Right renal cortex interstitium (tissue), 3 donors: ENCODE measurements around the gene DBX2. TPM values are rescaled to one million over a fixed set of nuclear protein-coding genes. Genes with fewer than 3 reads are reported as not detected.
"Not testable (repeated sequence)": the region's sequence is repeated elsewhere in the genome, so short reads cannot be mapped to it uniquely, and the experiment has no call there.

Source experiments
- DNase-seq, 3 donors: peaks; one replicate each; pipeline ENCODE4 v3.0.0-alpha.2; 2013; ENCODE audit warnings: low read depth in 3 of 3, low spot score in 2 of 3
- polyA plus RNA-seq, 3 donors: library from polyadenylated mRNA; unstranded; fragments of 120-200 nt; gene quantifications; one replicate each; pipeline ENCODE4 v1.2.1, GENCODE V29; 2013; ENCODE audit not compliant: insufficient read length in 3 of 3

The DBX2 gene
- polyA plus RNA-seq = under 1 TPM; 0.08 to 0.11 (median 0.08) TPM

DNA sequence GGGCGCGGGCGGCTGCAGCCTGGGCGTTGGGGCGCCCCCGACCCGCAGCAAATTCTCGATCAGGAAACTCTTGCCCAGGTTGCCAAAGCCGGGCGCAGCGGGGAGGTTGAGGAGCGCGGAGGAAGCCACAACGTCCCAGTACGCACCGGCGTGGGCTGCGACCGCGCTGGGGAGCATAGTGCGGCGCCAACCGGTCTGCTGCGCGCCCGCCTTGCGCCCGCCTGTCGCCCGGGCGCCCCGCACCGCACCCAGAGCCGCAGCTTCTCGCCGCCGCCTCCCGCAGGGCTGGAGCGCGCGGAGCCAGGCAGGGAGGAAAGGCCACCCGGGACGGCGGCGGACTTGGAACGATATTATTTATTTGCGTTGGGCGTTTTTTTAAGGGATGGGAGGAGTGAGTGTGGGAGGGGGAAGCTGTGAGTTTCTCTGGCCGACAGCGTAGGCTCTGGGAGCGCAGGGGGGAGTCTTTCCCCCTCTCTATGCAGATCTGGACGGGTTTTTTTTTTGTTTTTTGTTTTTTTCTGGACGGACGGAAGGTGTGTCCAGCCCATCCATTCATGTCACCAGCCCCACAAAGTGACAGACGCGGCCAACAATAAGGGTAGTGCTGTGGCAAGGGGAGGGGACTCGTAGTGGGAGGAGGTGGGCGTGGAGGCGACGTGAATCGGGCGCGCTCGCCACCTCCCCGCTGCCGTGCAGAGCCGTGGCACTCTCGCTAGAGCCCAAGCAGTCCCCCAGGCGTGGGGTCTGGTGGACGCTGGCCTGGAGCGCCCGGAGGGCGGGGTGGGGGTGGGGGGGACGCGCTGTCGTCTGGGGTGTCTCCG, at the start of gene DBX2:
TSS of gene DBX2 (minus strand) at position 349 of the 821 bp plus-strand sequence. CDS start at position 177, 172 bp downstream.
- no peak for DNase-seq

DNA sequence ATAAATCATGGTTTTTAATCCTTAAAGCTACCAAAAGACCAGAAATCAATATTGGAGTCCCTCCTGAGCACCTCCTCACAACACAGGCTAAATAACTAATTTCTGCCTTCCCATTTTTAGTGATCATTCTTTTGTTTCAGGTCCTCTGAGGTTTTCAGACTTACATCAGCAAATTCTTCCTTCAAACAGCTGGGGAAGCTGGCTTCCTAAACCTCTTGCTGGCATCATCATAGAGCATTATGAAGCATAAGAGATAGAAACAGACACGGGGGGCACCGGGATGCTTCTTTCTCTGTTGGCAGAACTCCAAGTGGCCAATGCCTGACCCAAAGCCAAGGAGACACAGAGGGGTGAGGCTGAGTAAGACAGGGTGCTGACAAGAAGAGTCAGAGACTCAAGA, 47.9 kb upstream of the DBX2 start:
- no peak for DNase-seq

DNA sequence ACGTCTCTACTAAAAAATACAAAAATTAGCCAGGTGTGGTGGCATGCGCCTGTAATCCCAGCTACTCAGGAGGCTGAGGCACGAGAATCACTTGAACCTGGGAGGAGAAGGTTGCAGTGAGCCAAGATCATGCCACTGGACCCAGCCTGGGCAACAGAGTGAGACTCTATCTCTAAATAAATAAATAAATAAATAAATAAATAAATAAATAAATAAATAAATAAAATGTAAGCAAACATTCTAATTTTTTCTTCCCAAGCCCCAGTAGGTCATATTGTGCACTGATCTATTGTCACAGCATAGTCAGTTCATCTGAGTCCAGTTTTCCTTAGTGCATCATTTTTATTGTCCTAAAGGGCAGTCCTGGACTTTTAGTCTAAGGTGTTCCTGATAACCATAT, 44.5 kb upstream of the DBX2 start:
- not testable (repeated sequence) for DNase-seq

DNA sequence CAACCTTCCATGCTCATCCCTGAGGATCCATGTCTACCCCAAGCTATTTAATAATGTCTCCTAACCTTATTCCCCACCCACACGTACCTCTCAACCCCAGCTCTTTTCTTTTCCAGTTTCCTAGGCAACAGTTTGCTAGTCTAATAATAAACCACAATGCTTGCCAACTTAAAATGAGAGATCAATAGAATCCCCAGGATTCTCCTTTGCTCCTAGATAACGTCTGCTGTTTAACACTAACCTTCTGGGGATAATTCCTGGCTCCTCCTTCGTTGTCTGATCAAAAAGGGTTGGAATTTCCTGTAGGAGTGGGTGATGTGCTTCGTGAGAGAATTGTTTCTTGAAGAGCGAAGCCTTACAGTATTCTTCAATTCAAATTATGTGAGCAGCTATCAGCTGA, 42.2 kb upstream of the DBX2 start:
- no peak for DNase-seq

DNA sequence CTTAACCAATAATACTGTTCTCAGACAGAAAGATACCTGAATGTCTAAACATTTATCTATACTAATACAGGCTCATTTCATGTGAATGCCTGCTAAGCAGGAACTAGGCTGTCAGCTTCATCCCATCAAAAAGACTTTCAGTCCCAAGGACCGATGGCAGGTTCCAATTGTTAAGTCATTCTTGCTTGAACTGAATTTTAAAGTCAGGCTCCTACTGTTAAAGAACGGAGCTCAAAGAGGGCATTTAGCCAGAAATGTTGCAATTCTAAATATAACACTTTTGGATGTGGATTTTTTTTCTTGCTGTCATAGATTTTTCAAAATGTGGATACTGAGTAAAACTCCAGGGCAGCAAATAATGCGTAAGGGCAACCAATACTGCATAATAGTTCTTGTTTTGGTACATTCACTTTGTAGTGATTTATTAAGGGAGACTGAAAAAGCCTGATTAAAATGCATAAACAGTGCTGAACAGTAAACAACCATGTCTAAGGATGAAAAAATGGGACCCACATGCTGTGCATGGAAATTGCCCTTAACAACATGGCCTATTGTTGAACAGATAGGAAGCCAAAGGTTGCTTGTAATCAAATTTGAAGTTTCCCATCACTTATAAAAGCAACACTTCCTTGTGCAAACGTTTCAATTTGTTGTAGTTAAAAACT, 38.6 kb upstream of the DBX2 start:
- DNase-seq = no peak

DNA sequence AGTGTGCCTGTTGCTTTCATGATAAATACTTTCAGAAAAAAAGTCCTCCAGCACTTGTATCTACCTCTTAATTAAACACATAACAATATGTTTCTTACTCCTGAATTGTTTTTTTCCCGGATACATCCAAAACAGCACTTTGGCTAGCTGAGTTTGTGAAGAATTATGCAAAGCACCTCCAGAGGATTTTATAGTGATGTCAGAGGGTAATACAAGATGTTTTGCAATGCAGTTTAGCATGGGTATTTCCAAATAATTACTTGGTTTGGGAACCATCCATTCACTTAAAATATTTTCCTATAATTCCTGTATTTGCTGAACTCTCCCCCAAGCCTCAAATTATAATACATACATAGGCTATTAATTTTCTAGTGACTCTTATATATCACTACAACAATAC, 37.7 kb upstream of the DBX2 start:
- no peak for DNase-seq

DNA sequence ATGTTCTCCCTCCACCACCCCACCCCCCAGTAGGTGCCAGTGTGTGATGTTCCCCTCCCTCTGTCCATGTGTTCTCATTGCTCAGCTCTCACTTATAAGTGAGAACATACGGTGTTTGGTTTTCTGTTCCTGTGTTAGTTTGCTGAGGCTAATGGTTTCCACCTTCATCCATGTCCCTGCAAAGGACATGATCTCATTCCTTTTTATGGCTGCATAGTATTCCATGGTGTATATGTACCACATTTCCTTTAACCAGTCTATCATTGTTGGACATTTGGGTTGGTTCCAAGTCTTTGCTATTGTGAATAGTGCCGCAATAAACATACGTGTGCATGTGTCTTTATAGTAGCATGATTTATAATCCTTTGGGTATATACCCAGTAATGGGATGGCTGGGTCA, 33.3 kb upstream of the DBX2 start:
- DNase-seq = not testable (repeated sequence)

DNA sequence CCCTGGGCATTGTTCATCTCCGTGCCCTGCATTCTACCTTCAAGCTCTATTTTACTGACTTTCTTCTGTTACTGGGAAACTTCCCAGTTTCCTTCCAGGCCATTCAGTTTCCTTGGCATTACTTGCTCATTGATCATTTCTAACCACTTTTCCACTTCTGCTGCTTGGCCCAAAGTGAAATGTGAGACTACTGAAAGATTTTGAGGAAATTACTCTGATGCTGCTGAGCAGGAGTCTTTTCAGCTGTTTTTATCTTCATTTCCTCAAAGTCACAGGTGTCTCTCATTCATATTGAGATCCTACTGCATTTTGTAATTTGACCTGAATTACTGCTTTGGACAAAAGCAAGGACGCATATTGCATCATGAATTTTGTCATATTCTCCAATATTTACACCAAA, 26.4 kb upstream of the DBX2 start:
- DNase-seq = no peak

DNA sequence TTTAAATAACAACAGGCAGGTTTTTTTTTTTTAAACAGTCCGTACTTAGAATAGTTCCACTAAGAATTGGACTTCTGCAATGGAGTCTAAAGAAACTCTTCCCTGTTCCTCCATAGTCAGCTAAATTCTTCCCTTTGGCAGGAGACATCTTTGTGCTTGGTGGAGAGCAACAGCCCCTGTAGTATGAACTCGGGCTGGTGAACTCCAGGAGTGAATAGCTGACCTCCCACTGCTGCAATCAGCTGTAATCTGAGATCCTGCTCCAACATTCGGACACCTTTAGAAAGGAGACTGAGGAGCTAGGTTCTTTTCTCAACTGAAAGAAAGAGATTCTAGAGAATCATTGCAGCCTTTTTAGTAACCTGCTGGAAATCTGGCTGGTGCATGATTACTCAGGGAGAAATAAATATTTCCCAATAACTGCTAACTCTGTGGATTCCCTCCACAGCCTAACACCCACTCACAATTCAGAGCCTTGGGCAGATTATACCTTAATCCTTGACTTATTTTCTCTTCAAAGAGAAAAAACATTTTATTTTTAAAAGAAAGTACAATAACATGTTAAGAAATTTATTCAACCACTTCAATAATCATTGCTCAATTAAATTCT, 25.6 kb upstream of the DBX2 start:
- DNase-seq = no peak

DNA sequence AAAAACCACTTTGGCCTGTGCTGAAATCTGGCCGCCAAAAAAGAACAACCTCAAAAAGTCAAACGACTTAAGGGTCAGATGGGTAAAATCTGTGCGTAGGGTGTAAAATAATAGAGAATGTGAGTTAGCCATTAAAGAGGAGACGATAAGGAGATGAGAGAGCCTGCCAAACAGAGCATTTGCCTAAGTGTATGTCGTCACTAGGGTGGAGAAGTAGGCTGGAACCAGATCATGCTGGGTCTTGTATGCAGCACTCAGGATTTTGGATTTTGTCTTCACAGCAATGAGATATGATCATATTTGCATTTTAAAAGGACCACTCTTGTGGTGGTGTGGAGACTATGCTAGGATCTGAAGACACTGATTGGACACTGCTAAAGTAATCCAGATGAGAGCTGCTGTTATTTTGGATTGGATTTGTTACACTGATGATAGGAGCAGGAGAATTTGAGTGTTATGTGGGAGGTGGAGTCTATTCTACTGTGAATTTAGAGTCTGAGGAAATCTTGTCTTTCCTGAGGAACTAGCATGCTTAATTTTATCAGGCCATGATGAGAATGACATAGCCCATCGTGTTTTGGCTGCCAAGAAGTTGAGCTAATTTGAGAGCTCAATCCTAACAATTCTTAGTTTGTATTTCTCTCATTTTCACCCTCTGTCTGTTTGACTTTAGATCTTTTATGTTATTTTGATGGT, 24.8 kb upstream of the DBX2 start:
- no peak for DNase-seq

DNA sequence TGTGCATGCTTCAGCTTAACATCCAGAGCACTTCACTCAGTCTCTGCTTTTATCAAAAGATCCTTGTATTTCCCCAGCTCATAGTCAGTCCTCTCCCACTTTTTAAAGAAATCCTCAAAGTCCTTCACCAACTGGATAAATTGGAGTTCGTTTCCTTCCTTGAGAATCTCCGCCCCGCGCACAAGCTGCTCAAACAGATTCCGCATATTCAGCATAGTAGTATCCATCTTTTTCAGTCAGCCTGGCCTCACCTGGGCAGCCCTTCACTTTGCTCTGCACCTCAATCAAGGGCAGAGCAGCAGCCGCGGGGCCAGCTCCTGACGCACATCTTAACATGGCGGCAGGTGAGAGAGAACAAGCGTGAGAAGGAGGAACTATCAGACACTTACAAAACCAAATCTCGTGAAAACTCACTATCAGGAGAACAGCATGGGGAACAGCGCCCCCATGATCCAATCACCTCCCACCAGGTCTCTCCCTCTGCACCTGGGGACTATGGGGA, 14.3 kb upstream of the DBX2 start:
- DNase-seq = no peak

DNA sequence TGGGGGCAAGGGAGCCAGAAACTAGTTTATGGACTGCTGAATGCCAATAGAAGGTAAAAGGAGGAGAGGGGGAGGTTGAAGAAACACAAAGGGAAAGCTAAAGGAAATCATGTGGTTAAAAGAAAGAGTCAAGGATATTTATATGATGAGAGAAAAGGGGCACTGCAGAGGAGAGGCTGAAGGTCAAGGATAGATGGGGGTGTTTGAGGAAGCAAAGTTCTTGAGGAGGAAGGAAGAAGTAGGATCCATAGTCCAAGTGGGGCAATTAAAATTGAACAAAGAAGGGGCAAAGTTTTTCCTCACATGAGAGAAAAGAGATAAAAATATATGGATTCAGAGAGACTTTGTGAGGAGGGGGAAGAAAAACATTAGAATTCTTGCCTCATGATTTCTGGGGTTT, 10.1 kb upstream of the DBX2 start:
- no peak for DNase-seq

DNA sequence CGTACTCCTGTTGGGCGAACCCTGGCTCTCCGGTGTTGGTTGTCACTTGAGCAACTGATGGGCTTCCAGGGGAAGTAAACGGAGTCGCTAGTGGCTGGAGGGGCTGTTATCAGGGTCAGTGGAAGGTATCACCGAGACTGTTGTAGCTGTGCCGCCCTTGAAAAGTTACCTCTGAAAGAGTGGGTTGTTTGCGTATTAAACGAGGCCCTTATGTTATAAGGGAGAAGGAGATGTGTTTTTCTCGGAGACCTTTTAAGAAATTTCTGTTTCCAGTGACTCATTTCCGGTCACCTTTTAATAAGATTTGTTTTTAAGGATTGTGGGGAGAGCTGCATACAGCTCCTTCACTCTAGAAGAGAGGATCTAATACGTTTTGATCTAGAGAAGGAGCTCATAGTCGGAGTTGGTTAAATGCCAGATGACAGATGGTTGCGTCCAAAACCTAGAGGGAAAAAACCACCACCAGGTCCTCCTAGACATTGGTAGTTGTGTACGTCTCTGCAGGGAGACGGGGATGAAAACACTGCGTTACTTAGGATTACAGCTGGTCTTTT, 750 bp upstream of the DBX2 start:
- DNase-seq = no peak

DNA sequence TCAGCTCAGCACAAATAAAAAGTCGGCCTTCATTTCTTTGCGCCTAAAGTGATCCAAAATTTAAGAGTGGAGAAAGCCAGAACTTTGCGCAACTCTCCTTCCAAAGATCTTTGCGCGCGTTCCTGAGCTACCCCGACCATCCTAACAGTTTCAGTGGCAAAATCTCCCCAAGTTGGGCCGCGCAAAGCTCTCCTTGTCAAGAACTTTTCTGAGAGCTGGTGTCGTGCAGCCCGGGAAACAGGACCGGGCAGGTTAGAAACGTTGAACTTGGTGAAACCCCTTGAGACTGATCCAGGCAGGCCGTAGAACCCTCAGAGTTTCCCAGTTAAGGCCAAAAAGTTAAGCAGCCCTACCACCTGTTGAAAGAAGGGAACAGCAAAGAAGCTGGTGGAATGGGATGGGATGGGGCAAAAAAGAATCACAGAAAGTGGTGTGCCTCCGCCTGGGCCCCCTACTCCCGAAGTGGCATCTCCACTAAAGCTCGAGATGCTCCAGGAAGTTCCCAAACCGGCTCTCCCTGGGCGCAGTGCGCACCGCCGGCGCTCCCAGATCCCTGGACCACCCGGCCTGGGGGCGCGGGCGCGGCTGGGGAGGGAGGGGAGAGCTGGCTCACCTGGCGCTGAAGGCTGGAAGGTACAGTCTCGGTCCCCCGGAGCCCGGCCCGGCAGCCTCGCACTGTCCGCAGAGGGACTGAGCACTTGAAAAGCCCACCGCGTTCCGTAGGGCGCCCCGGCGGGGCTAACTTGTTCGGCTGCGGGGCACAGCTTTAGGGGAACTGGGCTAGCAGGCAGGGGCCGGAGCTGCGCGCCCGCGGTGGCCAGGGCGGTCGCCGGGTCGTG, 768 bp downstream of the DBX2 start:
- DNase-seq = no peak

DNA sequence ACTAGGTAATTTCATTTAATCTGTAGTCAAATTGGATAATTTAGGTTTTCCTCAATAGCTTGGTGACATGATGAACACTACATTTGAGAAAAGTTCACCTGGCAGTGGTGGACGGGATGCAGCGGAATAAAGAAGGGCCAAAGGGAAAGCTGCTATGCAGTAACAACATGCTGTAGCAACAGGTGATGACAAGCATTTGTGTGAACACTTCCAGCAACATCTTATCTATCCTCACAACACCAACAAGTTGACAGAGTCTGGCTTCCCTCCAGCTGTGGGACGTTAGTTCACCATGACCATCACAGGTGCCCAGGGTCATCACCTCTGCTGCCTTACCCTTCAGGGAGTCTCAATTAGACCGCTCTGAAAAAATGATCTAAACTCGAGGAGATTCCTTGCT, 8.3 kb downstream of the DBX2 start:
- no peak for DNase-seq

DNA sequence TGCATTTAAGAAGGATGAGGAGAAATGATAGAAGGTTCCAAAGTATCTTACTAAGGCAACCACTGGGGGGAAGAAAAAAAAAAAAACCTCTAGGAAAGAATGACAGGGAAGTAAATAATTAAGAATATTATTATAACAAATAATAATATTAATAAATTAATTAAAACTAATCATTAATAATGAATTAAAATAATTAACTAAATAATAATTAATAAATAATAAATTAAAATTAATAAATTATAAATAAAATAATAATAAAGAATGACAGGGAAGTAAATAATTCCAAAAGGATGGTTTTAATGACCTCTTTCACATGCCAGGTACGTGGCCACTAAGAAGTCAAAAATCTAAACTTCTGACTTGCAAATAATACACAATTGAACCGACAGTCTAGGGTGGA, 9.9 kb downstream of the DBX2 start:
- no peak for DNase-seq

DNA sequence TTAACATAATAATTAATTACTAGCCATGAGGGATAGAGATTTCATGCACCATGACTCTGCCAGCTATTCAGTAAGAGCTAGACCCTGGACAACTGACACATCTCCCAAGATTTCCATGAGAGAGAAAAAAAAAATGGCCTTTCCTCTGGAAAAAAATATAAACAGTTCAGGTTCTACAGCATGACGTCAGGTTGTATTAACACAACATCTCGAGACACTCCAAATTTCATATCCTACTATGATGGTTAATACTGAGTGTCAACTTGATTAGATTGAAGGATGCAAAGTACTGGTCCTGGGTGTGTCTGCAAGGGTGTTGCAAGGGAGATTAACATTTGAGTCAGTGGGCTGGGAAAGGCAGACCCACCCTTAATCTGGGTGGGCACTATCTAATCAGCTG, 11.1 kb downstream of the DBX2 start:
- no peak for DNase-seq

DNA sequence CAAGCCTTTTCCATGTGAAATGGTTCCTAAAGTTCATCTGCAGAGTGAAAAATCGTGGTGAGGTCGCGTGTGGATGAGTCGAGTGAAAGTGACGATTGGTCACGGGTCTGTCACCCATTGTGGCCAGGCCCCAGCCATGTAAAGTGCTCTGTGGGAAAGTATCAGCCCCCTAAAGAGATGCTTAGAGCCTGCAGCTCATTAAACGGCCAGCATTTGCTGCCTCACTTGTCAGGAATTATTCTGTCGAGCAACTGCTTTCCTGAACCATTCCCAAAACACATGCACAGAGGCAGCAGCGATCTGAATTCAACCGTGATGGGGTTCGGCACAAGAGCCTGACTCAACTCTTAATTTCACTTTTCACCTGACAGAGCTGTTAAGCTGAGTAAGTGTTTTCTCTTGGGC, 16.0 kb downstream of the DBX2 start:
- no peak for DNase-seq

DNA sequence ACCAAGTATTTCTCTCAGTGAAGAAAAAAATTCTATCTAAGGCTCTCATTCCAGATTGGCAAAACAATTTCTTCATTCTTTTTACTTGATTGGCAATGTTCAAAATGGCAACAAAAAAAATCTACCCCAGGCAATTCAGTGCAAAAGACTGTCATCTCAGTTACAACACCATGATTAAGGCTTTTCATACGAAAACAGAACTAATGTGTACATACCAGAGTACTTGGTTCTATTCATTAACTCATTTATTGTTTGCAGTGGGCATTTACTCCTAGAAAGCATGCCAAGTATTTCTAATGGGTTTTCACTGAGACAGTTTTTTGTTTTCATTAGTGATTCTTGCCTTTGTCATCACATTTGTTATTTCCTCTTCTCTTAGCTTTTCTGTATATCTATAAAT, 33.0 kb downstream of the DBX2 start:
- no peak for DNase-seq

DNA sequence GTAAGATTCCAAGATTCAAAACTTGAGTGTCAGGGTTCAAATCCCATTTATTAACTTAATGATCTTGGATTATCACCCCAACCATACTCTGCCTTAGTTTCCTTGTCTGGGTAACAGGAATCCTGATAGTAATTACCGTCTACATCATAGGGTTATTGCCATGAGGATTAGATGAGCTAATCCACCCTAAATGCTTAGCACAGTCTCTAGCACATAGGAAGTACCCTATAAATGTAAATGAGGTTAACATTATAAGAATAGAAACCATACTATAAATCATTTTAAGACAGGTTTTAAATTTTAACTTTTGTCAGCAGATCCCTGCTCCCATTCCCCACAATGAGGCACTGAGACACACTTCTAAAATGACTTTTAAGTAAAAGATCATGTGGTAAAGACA, 36.5 kb downstream of the DBX2 start:
- no peak for DNase-seq
